DMS 273 (cell line): ENCODE results near the gene RNF220.

Source experiments
- DNase-seq: peaks from one replicate; lab custom pipeline; 2025; ENCODE audit not compliant: unreplicated experiment; lab: John Stamatoyannopoulos, UW

The RNF220 gene

DNA sequence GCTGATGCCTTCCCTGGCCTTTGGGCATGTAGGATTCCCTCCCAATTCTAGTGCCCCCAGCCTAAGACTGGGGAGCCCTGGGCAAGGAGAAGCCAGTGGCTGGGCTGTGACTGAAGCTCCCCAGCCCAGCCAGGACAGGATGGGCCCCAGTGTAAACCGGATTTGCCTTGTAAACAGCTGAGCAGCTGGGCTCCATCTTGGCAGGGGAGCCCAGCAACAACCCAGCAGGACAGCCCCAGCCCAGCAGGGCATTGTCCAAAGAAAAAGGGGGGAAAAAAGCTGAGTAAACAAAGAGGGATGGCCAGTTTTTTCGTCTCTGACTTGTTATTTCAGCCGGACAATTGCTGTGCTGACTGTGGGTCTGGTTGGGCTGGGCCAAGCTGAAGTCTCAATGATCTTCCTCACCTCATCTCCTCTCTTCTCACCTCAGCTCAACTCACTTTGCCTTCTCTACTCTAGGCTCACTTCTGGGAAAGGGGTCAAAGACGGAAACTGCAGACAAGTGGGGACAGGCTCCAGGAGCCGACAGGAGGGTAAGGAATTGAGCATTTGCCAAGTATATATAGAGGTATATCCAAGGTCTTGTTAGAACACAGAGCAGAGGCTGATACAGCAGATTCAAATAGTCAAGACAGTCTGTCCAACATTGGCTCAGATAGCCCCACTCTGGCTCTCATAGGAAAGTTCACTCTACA is 171.5 kb downstream of the RNF220 start:
- DNase-seq = peak; percentile 19

- DNase-seq = no peak
Measured at GRCh38 chr1:44581205-44581604, 176.2 kb downstream of the RNF220 start.

- DNase-seq = no peak
Measured at GRCh38 chr1:44584167-44584566, 179.1 kb downstream of the RNF220 start.

GRCh38 chr1:44585315-44585920 is 180.4 kb downstream of the RNF220 start:
- DNase-seq = no peak

DNA sequence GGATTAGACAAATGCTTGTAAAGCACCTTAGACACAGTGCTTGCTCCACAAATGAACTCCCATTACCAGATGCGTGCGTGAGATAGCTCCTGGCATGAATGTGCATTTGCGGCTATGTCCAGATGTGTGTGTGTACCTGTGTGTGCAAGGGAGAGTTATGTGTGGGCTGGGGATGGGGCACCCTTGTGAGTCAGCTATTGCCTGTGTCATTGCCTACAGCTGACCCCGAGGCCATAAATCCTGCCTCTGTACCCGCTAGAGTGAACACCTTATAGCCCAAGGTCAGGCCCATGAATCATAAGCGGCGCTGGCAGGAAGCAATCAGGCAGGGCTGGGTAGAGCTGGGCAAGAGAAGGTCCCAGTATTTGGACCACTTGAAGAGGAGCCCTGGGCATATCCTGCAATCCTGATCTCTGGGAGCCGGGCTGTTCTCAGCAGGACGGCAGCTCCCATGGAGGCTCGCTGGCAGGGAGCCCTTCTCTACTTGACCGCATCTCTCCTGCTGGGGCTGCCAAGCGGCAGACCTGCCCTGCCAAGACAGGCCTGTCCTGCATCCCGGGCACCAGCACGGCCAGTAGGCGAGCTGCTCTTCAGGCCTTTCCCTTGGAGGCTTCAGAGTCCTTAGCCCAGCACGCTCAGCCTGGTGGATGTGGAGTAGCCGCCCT is 182.9 kb downstream of the RNF220 start:
- DNase-seq = no peak

DNA sequence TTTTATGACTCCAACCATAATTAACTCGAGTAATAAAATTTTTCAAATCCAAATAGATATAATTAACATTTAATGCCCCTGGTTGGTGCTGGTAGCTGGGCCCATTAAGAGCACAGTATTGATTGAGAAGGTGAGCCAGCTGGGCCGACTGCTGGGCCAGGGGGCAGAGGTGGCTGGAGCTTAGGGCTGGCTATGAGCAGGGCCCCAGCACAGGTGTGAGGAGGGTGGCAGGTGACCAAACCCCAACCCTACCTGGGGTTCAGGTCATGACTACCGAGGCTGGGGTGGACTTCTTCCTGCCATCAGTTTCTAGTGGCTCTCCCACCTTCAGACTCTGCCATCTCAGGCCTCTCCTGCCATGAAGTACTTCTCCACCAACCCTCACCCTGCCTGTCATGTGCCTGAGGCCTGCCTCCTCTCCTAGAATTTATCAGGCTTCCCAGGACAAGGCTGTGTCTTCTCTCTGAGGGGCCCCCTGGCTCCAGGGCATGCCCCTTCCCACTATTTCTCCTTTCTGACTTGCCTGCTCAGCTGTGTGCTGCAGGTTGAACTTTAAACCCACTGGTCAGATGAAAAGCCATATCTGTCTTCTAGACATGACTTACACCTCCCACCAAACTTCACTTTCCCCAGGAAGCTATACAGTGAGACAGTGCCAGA is 183.6 kb downstream of the RNF220 start:
- DNase-seq = no peak

DNA sequence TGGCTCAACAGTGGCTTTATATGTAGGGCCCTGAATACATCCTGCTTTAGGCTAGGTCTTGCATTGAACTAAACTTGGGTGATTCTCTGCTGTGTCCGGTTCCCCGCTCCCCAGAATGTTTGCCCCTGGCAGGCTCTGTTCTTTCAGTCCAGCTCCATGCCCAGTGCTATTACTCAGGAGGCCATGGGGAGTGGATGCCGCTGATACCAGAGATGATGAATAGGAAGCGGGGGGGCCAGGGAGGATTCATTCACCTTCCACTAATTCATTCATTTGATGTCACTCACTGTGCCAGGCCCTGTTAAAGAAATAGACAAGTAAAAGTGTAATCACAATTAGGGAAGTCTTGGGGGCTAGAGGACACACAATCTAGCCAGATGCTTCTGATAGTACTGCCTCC is 185.4 kb downstream of the RNF220 start:
- no peak for DNase-seq

- DNase-seq = no peak
Measured at GRCh38 chr1:44591381-44591780, 186.3 kb downstream of the RNF220 start.

DNA sequence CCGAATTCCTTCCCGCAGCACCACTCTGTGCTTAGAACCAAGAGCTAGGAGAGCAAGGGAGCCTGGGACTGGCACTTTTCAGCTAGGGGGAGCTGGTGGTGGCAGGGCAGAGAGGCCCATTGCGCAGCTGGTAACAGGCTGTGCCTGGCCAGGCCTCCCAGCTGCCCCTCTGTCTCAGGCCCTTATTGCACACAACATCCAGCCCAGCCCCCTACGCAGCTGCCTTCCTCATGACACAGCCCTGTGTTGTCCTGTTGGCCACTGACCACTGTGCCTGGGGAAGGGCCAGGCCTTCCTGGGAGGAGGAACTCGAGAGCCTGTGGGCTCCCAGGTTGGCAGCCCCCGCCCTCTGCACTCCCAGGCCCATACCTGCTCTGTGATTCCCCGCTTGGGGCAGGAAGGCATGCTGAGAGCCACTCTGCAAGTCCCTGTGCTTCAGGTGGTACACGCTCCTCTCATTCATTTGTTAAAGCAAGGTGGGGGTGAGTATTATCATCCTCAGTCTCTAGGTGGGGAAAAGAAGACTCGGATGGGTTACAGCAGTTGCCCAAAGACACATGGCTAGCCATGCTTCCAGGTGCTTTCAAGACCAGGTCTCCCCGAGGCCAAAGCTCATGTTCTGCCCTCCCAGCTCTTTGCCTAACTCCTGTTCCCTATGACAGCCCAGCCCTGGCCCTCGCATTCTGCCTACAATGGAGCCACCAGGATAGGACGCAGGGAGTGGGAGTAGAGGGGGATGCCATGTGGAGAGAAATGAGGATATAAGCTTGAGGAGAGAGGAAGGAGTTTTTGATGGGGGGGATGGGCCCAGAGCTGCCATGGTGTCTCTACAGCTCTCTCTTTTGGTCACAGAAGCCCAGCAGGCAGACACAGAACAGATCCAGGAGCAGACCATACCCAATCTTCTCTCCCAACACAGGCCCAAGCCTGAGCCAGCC is 187.4 kb downstream of the RNF220 start:
- DNase-seq = no peak

DNA sequence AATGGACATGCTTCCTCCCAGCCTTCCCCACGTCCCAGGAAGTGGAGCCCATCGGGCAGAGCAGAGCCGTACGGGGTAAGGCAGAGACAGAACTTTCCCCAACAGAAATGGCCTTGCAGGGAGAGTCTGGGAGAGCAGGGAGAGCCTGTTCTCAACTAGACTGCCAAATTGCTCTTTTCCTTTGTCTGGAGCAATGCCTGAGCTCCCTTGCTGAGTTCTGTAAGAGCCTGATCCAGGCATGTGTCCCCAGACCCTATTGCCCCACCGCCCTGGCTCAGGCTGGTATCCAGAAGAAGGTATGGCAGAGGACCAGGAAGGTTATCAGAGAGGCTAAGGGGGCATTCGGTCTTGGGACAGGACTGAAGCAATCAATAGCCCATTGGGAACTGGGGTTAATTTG is 189.3 kb downstream of the RNF220 start:
- no peak for DNase-seq

DNA sequence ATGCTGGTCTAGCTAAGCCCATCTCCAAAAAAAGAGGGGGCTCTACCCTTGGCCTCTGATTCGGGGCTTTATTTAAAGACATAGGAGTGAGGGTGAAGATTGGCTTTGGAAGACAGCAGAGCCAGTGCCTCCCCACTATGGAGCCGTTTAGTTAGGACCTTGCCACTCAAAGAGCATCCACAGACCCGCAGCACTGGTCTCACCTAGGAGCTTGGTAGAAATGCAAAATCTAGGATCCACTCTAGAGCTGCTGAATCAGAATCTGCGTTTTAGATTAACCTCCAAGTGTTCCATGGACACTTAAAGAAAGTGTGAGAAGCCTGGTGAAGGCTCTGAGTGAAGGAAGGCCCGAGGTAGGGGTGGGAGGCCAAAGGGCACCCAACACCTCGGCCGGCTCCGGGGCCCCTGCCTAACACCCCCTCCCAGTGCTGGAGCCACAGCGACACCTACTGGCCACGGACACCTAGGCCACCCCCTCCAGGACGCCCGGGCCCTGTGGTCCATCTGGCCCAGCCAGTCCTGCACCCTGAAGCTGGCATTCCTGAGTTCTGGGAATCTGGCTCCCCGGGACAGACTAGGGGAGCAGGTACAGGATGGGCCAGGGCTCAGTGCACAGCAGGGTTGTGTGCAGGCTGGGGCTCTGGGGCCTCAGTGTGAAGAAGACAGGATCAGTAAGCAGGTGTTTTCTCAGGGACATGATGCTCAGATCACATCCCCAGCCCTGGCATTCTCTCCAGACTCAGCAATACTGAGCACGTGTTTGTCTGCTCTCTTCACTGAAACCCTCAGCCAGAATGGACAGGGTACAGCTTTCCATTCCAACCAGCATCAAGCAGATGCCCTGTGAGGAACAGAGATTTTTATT is 190.0 kb downstream of the RNF220 start:
- peak; percentile 88 for DNase-seq

DNA sequence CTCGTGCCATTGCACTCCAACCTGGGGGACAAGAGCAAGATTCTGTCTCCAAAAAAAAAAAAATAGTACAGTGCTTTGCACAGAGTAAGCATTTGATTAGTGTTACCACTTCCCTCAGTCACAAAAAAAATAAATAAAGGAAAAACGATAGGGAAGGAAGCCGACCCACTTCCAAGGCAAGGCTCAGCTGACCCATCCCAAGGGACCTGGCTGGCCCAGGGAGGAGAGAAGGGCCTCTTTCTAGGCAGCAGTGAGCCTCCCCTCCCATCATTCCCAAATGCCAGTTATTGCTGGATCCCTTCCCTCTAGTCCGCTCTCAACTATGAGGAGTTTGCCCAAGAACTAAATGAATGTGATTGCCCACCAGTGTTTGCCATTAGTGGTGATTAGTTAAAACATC is 191.5 kb downstream of the RNF220 start:
- DNase-seq = no peak

DNA sequence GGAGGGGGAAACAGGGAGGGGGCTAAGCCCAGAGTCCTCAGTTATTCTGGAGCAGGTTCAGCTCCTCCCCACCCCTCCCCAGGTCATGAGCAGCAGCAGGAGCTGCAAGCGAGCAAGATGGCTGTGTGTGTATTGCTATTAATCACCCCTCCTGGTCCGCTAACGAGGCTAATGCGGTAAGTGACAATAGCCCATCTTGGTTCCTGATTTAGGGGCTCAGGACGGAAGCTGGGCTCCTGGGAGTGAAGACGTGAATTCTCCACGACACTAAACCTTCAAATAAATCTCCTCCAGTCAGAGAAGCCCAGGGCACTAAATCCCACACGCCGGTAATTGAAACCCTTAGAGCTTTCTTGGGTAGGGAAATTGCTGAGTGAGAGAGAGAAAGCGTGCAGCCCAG is 193.1 kb downstream of the RNF220 start:
- no peak for DNase-seq

- DNase-seq = peak; percentile 63
Measured at GRCh38 chr1:44602634-44603628, 197.9 kb downstream of the RNF220 start.

DNA sequence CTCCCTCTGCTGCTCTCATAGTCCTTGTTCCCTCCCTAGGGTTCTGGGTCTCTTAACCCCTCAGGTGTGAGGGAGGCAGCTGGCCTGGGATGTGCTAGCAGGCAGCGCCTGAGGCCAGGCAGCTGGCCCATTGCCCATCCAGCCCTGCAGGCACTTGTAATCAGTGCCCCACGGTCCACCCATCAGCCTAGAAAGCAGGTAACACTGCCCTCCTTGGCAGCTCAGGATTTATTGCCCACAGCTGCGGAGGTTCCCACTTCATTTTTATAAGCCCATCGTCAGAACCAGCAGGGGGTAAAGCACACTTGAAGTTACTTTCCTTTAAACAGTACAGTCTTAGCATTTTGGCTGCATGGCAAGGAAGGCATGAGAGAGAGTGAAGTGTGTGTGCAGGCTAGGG is 198.7 kb downstream of the RNF220 start:
- DNase-seq = peak; percentile 46

DNA sequence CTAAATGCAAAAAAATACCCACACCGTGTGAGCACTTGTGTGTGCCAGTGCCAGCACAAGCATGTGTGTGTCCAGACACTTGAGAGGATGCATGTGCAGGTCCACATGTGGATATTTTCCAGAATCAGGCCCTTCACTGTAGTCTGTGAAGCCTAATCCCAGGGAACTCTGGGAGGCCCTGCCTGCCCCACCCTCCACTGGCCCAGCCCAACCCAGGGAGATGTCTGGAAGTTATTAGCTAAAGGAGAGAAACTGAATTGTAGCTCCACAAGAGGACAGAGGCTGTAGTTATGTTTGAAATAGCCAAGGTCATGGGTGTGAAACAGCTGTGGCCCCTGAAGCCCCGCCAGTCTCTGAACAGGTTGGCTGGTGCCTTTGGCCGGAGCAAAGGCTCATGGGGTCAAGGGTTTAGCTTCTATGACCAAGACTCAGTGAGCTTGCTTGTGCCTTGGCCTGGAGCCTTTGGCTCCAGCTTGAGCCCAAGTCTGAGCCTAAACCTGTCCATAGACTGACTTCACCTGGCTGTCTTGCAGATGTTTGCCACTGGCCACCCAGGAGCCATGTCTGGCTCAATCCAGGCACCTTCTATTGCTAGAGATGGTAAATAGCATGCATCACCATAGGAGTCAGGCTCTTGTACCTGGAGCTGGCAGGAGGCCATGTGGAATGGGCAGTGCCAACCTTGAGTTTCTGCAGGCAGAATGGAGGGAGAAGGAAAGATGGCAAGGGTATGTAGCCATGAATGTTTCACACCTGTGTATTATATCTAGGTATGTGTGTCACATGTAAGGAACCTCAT is 199.3 kb downstream of the RNF220 start:
- DNase-seq = no peak

DNA sequence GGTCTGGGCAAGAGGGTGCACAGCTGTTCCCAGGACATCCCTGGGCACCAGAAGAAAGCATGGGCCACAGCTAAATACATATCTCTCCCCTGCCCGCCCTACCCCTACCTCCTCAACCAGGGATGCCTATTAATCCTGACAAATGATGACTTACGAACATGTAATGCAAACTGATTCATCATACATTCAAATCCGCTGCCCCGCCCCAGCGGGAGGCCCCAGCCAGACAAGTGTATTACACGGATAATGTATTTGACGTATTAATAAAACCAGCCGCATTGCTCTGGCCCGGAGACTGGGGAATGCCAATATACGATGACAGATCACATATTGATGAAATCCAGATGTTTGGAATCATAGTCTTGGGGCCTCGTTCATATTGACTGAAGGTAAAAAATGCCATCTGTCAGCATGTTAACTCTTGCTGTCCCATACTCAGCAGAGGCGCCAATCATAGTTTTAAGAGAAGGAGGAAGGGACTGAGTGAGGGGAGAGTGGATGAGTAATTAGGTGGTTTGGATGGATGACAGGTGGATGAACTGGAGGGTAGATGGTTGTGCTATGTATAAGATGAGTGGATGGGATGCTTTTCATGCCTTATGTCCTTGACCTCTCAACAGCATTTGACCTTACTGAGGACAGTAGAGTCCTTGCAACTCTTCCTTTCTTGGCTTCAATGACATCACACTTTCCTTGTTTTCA is 201.0 kb downstream of the RNF220 start:
- no peak for DNase-seq
